GM19455 (cell line): ENCODE data around the gene PRCP.
"Not testable (repeated sequence)": the region's sequence is repeated elsewhere in the genome, so short reads cannot be mapped to it uniquely, and the experiment has no call there.

Experiments
- ATAC-seq: cut with Tn5 transposase; IDR thresholded peaks from one replicate; pipeline ENCODE4 v1.9.1; 2021; ENCODE audit not compliant: unreplicated experiment

The PRCP gene

GRCh38 chr11:82872377-82873150 is 27.7 kb downstream of the PRCP start:
- ATAC-seq: no peak

GRCh38 chr11:82871646-82872045 is 28.6 kb downstream of the PRCP start:
- no peak for ATAC-seq

- ATAC-seq: no peak
Observed at GRCh38 chr11:82869657-82870056, 30.6 kb downstream of the PRCP start.

GRCh38 chr11:82867495-82868082 is 32.6 kb downstream of the PRCP start:
- no peak for ATAC-seq

- ATAC-seq: no peak
Observed at GRCh38 chr11:82865841-82866240, 34.4 kb downstream of the PRCP start.

GRCh38 chr11:82864268-82864667 is 36.0 kb downstream of the PRCP start:
- no peak for ATAC-seq

- ATAC-seq: peak; percentile 59
Observed at GRCh38 chr11:82863209-82863608, 37.0 kb downstream of the PRCP start.

GRCh38 chr11:82862379-82862778 is 37.9 kb downstream of the PRCP start:
- no peak for ATAC-seq

GRCh38 chr11:82859750-82860149 is 40.5 kb downstream of the PRCP start:
- no peak for ATAC-seq

GRCh38 chr11:82858556-82859091 is 41.6 kb downstream of the PRCP start:
- ATAC-seq: no peak

GRCh38 chr11:82858133-82858532 is 42.1 kb downstream of the PRCP start:
- ATAC-seq: no peak

GRCh38 chr11:82857145-82857544 is 43.1 kb downstream of the PRCP start:
- no peak for ATAC-seq

GRCh38 chr11:82855616-82856015 is 44.6 kb downstream of the PRCP start:
- no peak for ATAC-seq

- ATAC-seq: not testable (repeated sequence)
Observed at GRCh38 chr11:82854916-82855315, 45.3 kb downstream of the PRCP start.

- no peak for ATAC-seq
Observed at GRCh38 chr11:82854242-82854641, 46.0 kb downstream of the PRCP start.

- no peak for ATAC-seq
Observed at GRCh38 chr11:82848829-82849228, 51.4 kb downstream of the PRCP start.

- ATAC-seq: no peak
Observed at GRCh38 chr11:82845356-82846353, 54.6 kb downstream of the PRCP start.

- no peak for ATAC-seq
Observed at GRCh38 chr11:82843057-82843795, 57.0 kb downstream of the PRCP start.

GRCh38 chr11:82842019-82842418 is 58.2 kb downstream of the PRCP start:
- no peak for ATAC-seq

- no peak for ATAC-seq
Observed at GRCh38 chr11:82837650-82838049, 62.6 kb downstream of the PRCP start.

- no peak for ATAC-seq
Observed at GRCh38 chr11:82832983-82833382, 67.2 kb downstream of the PRCP start.
